GM18868 (cell line): ENCODE data around the gene AREL1.

Source experiments
- ATAC-seq: cut with Tn5 transposase; IDR thresholded peaks from one replicate; pipeline ENCODE4 v1.9.1; 2021; ENCODE audit warnings: mild to moderate bottlenecking, moderate library complexity; ENCODE audit not compliant: unreplicated experiment

Gene AREL1

DNA sequence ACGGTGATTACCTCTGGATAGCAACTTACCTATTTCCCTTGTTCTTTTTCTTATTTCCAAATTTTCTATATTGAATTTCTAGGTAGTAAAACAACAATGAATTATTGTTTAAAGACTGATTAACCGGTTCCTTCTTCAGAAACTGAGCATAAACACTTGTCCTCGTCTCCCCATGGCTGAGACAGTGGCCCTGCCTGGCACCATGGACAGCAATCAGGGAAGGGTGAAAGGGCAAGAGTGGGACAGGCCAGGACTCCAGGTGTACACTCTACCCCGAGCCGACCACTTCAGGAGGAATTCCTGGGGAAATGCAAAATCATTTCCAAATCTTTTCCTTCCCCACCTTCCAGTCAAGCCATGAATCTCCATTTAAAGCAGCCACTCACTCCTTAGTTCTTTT is 52.0 kb downstream of the AREL1 start:
- no peak for ATAC-seq

GRCh38 chr14:74660167-74660566 is 52.7 kb downstream of the AREL1 start:
- ATAC-seq: no peak

- no peak for ATAC-seq
These were observed 54.2 kb downstream of the AREL1 start for GRCh38 chr14:74658535-74659131.

GRCh38 chr14:74656964-74657363 is 55.9 kb downstream of the AREL1 start:
- ATAC-seq: no peak

GRCh38 chr14:74655599-74656395 is 57.1 kb downstream of the AREL1 start:
- no peak for ATAC-seq

DNA sequence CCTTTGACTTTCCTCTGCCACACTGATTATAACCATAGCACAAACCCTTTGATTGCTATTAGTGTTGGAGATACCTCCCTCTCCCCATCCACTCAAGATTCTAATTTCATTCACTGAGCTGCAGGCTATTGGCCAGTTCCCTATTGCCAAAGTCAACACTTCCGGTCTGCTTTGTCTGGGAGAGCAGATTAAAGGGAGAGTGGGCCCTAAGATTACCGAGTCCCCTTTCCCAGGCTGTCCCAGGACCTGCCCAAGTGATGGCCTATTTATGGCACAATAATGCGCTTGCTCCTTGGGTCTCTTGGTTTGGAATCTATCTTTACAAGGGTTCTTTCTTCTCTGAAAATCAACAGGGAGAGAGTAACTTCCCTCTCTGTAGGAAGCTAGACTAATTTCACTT is 57.9 kb downstream of the AREL1 start:
- ATAC-seq: no peak

- no peak for ATAC-seq
These were observed 59.3 kb downstream of the AREL1 start for GRCh38 chr14:74653386-74654138.

- no peak for ATAC-seq
These were observed 60.3 kb downstream of the AREL1 start for GRCh38 chr14:74652541-74652940.

DNA sequence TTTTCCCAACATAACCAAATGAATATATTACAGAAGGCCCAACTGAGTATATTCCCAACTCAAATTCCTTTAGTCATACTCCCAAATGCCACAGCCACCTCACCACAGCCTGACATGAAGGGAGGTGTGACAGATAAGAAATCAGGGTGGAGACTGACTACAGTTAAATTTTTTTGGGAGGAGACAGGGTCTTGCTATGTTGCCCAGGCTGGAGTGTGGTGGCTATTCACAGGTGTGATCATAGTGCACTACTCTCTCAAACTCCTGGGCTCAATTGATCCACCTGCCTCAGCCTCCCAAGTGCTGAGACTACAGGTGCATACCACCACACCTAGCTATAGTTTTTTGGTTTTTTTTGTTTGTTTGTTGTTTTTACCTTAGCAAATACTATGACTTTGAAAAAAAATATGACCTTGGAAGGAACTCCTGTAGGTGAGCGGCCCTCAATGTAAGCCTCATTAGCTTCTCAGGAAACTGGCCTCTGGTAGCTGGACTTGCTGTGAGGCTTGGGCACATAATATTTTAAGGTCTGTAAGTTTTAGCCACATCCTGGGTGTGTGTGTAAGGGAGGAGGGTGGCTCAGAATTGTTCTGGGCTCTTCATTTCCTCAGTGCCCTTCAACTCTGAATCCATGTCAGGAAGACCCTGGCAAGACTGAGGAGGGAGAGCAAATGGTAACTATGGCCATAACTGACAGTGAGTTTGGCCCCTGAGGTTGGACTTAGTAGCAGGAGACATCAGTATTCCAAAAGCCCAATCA is 61.8 kb downstream of the AREL1 start:
- ATAC-seq: no peak

DNA sequence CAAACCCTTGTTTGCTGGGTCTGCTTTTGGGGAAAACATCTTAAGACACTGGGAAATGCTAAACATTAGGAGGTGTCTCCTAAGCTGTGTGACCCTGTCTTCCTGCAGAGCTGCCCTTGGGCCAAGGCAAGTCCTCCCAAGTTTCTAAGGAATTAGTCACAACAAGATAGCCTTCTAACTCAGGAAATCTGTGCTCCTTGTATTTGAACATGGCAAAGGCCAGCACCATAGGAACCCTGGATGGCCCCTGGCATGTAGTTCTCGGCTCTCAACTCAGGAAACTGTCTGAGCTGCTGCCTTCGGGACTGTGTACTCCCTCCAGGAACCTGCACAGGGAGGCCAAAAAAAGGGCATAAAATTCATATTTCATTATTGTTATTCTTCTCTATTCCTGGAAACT is 63.2 kb downstream of the AREL1 start:
- no peak for ATAC-seq

DNA sequence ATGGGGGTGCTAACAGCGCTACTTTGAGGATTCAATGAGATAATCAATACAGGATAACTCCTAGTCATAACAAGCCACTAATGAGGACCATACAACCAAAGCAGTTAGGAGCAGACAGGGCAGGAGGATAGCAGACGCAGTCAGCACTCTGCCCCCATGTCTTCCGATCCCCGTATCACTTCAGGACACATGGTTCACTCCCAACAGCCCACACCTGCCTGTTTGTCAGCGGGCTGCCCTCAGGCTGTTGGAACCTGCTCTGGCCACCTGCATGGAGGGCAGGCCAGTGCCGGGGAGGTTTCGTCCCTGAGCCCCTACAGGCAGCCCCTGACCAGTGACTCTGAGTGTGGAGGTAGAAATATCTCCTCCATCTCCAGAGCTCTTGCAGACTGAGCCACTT is 63.7 kb downstream of the AREL1 start:
- no peak for ATAC-seq

DNA sequence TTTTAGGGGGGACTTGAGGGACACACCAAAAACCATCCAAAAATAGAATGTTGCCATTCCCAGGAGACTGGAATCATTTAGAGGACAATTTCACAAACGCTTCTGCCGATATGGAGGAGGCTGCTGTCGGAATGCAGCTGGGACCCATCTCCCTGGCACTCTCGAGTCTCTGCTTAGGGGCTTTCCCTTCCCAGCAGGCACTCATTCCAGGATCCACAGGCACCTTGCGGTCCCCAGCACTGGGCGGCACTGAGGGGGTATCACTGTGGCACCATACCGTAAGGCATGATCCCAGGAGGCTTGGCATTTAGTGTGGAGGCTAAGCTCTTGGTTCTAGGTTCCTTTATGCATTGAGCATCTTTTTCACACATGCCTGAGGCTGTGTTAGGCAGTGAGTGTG is 64.3 kb downstream of the AREL1 start:
- no peak for ATAC-seq

GRCh38 chr14:74647678-74648461 is 65.0 kb downstream of the AREL1 start:
- no peak for ATAC-seq

DNA sequence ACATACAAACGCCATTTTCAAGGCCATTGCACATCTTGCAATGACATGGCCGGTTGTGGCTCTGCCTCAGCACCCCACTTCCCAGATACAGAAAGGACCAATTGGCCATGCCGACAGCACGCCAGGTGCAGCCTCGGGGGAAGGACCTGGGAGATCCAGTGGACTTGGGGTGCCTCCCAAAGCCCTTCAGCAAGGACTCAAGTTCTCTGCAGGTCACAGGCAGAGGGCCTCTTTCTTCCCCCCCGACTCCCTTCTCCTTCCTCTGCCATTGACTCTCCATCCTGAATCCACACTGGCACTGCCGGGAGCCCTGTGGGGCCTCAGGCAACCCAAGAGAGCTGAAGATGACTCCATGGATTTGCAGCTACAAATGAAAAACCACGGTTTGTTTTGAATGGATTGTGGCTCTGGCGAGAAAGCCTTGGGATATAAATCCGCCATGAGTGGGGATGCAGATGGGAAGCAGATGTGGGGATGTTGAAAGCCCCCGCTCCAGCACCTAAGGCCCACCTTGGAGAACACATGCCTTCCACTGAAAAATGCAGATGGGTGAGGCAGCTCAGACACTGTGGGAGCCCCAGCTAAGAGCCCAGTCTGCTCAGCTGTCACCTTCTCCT is 65.7 kb downstream of the AREL1 start:
- no peak for ATAC-seq

DNA sequence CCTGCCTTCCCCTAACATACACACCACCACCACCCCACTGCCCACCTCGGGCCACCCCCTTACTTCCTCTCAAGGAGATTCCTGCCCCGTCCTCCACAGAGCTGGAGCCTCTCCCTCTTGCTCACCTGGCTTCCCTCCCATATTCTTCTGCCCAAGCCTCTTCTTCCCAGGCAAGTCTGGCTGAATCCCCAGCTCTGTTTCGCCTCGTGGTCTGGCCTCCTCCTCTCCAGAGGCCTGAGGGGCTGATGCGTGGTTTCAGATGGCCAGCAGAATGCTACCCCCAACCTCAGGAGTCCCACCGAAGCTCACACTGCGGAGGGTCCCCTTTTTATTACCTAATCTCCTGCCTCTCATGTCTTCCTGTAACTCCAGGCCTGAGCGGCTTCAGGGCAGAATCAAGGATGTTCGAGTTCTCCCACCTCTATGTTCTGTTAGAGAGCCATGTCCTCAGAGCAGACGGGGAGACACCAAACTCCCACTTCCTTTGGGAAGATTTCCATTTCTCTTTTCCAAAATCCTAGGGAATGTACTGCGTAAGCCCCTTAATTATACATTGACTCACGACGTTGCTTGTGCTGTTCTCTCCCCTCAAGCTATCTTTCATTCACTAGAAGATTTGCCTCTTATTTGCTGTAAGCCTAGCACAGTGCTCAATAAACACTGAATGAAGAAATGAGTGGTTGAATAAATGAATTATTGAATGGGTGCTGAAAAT is 67.0 kb downstream of the AREL1 start:
- no peak for ATAC-seq

DNA sequence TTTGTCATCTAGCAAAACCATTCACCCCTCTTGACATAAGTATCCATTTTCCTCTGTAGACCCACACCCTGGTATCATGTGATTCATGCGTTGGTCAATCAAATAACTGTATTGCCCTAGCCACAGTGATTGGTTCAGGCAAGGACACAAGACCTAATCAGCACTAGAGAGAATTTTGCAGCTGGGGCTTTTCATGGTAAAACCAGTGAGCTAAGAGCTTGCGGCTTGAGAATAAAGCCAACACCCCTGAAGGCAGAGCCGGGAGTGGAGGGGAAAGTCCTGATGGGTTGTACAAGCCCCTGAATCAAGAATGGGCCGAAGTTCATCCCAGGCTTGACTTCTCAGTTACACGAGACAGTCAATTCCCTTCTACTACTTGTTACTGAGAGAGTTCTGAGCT is 67.6 kb downstream of the AREL1 start:
- ATAC-seq: no peak

DNA sequence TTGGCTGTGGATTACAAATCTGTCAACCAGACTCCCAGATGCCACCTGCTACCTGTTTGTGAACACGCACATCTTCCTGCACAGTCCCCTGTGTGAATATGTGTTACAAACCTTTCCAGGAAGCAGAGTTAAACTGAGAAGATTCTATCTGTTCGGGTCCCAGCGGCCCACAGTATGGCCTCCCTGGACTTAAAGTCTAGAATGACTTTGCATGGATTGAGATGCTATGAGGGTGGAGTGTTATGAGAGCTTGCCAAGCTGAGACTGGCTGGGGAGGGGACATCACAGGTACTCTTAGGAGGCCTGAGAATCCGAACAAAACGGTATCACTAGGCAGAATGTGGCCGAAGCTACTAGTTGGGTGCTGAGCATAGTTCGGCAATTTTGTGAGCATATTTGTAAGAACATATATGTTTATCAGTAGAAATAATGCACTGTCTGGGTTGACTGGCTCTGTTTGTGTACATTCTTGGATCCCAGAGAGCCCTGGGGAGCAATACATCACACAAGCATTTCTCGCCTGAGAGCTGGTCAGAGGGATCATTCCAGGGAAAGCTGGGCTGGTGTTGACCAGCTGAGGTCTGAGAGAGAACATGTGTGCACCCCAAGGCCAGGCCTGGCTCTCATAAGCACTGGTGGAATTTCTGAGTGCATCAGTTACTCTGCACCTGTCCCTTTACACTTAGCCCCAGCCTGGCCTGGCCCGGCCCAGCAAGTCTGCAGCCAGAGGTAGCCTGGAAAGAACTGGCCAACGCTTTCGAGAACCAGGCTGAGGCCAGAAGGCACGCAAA is 71.1 kb downstream of the AREL1 start:
- ATAC-seq: no peak

DNA sequence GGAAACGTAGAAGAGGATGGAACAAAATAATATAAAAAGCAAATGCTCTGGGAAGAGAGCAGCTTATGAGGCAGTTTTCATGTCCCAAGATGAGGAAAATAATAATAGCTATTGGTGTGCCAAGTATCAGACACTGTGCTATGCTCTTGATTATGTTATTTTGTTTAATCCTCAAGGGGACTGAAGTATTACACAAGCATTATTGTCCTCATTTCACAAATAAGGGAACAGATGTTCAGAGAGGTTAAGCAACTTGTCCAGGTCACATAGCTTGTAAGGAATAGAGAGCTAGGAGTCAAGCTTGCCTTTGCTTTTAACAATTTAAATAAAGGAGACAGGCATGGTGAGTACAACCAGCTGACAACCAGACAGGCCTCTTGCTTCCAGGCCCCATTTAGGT is 73.9 kb downstream of the AREL1 start:
- ATAC-seq: no peak

- ATAC-seq: no peak
These were observed 74.8 kb downstream of the AREL1 start for GRCh38 chr14:74638066-74638465.
